Prostate gland (tissue), 2 donors: ENCODE results near the gene POTEH.
"Not testable (repeated sequence)": the region's sequence is repeated elsewhere in the genome, so short reads cannot be mapped to it uniquely, and the experiment has no call there.

ENCODE experiments used
- POLR2A ChIP-seq: fragments of 450-650 bp; IDR thresholded peaks from one replicate; pipeline ENCODE4 v1.6.1; 2016; ENCODE audit warnings: antibody characterized with exemption, mild to moderate bottlenecking
- TF ChIP-seq, protein P1 (sequence below), 4 experiments: fragments of 200-600 bp in 2 of 4; fragments of 450-650 bp in 2 of 4; sonication (generic) in 2 of 4; IDR thresholded peaks; 1 replicate in 3 of 4; 2 replicates in 1 of 4; pipeline ENCODE4 v1.5.1; 2016 to 2019; ENCODE audit warnings: antibody characterized with exemption in 4 of 4, mild to moderate bottlenecking in 2 of 4, moderate library complexity in 2 of 4

DNA sequence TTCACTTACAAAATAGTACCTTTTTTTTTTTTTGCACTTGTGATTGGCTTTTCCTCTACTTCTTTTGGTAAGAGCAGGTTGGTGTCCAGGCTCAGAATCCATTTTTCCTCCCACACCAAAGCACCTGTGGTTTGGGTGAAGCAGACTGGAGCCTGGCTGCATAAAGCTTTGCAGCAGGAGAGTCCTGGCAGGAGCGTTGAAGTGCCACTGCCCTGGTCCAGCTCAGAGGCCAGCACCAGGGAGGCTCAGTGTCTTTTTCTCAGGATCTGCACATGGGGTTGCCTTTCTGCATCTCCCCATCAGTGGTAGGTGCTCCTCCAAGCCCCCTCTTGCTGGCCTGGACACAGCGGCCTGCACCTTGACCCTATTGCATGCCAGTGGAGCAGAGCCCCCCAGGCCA lies 1.7 kb upstream of the POTEH start:
- TF ChIP-seq, protein P1, sequence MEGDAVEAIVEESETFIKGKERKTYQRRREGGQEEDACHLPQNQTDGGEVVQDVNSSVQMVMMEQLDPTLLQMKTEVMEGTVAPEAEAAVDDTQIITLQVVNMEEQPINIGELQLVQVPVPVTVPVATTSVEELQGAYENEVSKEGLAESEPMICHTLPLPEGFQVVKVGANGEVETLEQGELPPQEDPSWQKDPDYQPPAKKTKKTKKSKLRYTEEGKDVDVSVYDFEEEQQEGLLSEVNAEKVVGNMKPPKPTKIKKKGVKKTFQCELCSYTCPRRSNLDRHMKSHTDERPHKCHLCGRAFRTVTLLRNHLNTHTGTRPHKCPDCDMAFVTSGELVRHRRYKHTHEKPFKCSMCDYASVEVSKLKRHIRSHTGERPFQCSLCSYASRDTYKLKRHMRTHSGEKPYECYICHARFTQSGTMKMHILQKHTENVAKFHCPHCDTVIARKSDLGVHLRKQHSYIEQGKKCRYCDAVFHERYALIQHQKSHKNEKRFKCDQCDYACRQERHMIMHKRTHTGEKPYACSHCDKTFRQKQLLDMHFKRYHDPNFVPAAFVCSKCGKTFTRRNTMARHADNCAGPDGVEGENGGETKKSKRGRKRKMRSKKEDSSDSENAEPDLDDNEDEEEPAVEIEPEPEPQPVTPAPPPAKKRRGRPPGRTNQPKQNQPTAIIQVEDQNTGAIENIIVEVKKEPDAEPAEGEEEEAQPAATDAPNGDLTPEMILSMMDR (IDR thresholded peaks at IDR 0.05), result not testable (repeated sequence)
- not testable (repeated sequence) for TF ChIP-seq POLR2A
